Sigmoid colon (tissue), 4 donors: ENCODE data around the gene IFT20.

Experiments used
- EP300 ChIP-seq, 4 donors: sonication (generic); formaldehyde crosslinking; IDR thresholded peaks; one replicate each; pipeline ENCODE4 v1.6.1; 2017; ENCODE audit warnings: antibody characterized with exemption in 4 of 4
- TF ChIP-seq, protein P1 (sequence below), 4 experiments: fragments of 450-650 bp in 3 of 4; fragments of 200-600 bp in 1 of 4; IDR thresholded peaks; one replicate each; pipeline ENCODE4 v1.5.1; 2016 to 2019; ENCODE audit warnings: antibody characterized with exemption in 4 of 4, mild to moderate bottlenecking in 3 of 4, moderate library complexity in 2 of 4

DNA sequence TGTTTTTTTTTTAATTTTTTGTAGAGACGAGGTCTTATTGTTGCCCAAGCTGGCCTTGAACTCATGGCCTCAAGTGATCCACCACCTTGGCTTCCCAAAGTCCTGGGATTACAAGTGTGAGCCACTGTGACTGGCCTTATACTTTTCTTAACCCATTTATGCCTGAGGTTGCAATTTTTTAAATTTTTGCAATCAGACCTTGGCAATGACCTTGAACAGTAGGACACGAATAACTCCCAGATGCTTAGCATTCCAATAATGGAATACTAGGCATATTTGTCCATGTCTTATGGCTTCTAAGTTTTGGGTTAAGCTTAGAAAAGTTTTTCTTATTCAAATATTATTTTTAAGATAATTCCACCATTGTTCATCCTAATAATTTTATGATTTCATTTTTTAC is 44.6 kb downstream of the IFT20 start:
- TF ChIP-seq, protein P1, sequence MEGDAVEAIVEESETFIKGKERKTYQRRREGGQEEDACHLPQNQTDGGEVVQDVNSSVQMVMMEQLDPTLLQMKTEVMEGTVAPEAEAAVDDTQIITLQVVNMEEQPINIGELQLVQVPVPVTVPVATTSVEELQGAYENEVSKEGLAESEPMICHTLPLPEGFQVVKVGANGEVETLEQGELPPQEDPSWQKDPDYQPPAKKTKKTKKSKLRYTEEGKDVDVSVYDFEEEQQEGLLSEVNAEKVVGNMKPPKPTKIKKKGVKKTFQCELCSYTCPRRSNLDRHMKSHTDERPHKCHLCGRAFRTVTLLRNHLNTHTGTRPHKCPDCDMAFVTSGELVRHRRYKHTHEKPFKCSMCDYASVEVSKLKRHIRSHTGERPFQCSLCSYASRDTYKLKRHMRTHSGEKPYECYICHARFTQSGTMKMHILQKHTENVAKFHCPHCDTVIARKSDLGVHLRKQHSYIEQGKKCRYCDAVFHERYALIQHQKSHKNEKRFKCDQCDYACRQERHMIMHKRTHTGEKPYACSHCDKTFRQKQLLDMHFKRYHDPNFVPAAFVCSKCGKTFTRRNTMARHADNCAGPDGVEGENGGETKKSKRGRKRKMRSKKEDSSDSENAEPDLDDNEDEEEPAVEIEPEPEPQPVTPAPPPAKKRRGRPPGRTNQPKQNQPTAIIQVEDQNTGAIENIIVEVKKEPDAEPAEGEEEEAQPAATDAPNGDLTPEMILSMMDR (IDR thresholded peaks at IDR 0.05): no peak
- no peak for TF ChIP-seq EP300 (IDR thresholded peaks at IDR 0.05)
